ENCODE results near the gene CASKIN2.

DNA sequence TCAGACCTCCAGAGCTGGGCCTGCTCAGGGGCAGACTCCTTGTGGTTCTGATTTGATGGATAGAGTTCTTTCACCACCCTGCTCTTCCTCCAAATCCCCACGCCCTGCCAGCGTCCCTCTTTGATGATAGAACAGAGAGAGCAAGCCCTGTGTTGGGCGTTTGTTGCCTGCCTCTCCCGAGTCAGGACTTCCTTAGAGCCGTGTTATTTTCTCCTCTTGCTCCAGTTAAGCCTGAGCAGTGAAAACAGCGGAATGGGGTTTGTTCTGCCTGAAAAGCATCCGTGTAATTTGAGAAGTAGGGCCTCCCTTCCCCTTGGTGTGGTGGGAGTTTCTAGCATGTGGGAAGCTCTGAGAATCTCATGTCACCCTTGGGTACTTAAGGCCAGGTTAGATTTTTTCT lies 36.8 kb downstream of the CASKIN2 start:
- TF ChIP-seq EZH2phosphoT487 (IDR thresholded peaks at IDR 0.05; ENCODE audit: insufficient read depth, low read depth): no peak
- no peak for TF ChIP-seq EZH2 (IDR thresholded peaks at IDR 0.05; ENCODE audit: insufficient read depth, poor library complexity, severe bottlenecking)
